LoVo (cell line): ENCODE results near the gene MACF1.

Experiments
- DNase-seq: peaks from one replicate; pipeline ENCODE4 v3.0.0-alpha.2; 2016; ENCODE audit warnings: low spot score

The MACF1 gene

DNA sequence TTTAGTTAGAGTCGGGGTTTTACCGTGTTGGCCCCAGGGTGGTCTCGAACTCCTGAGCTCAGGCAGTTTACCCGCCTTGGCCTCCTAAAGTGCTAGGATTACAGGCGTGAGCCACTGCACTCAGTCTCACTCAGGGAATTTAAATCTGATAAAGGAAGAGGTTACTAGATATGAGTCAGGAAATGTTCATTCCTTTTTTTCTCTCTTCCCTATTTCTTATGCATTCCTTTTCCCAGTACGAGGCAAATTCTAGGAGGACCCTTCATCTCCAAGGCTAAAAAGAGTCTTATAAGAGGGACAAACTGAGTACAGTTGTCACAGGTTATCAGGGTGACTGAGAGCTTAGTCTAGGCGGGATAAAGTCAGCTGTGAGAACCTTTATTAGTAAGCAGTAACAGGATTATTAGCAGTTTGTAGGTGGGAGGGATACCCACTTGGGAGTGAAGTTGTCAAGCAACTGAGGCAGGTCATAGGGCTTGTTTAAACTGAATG lies 9.1 kb downstream of the MACF1 start:
- DNase-seq: no peak

DNA sequence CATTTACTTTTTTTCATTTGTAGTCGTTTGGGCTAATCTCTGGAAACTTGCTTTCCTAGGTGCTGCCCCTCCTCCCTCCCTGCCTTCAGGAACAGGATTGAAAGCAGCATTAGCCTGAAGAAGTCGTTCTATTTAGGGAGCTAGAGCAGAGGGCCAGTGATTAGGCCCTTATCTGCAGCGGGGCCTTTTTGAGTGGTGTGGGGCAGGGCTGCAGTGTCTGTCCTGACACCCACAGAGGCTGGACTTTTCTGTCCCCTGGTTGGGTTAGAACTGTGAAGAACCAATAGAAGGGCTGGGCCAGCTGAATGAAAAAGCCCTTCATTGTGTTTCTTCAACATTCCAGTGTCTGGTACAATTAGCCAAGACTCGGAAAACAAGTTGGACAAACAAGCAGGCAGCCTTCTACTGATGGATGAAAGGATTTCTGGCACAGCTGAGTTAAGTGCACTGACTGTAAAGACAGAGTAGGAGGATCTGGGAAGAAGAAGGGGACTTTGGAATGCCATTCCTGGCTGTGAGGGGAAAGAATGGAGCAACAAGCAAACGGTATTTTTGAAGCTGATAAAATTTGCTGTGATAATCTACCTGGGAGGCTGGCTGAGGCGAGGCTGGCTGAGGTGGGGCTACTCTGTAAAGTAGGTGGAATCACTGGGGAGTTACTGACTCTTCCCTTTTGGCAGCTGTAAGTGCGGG lies 9.7 kb downstream of the MACF1 start:
- DNase-seq: no peak

DNA sequence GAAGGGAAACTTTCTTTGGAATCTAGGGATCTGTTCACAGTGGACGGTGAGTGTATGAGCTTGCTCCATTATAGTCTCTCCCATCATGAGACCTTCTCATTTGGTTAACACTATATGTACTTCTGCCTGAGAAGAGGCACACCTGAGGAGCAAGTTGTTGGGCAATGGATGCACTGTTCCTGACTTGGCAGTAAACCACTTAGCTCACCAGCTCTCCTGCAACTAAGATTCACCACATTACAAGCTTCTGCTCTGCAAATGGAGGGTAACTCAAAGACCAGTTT lies 10.2 kb downstream of the MACF1 start:
- no peak for DNase-seq

DNA sequence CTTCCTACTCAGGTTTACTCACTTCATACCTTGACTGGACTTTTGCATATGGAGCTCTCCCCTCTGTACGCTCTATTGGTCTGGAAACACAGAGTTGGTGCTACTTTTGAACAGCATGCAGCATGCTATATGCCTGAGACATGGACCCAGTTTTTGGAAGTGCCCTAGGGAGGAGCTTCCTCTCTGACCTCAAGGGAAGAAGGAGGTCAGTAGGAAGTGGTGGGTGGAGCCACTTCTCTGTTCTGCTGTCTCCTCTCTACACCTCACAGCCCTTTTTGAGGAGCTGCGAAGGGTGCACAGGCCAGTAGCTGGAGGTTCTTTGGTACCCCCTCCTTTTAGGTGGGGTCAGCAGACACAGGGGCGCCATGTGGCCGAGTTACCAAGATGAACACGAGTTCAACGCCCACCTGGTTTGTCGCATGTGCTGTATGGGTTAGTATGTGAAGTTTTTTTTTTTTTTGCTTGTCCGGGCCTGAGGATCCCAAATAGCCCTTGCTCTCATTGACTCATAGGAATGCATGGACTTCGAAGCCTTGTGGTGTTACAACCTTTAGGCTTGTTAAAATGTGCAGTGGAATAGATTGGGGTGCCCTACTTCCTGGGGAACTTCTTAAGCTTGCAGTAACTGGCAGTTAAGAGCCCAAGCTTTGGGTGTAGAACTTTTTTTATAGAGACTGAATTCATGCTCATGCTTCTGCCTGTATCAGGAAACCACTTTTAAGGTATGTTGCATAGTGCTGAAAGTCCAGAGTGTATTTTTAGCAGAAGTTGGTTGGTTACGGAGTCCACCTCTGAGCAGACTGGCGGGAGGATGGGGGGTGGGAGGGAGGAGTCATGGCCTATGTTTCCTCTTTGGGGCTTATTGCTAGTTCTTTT lies 10.7 kb downstream of the MACF1 start:
- no peak for DNase-seq

DNA sequence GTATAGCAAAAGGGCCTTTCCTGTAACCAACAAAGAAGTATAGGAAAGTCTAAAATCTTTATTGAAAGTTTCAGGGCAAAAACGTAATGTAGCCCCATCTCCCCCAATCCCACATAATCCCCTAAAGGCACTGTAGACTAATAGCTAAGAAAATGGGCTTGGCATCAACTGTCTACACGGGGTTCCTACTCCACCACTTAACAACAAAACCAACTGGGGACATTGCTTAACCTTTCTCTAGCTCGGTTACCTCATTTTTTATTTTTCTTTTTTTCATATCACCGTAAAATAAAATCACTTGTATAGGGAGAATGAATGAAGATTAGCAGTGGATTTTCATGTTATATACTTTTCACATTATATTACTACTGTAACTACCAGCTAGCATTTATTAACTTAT lies 12.3 kb downstream of the MACF1 start:
- no peak for DNase-seq

DNA sequence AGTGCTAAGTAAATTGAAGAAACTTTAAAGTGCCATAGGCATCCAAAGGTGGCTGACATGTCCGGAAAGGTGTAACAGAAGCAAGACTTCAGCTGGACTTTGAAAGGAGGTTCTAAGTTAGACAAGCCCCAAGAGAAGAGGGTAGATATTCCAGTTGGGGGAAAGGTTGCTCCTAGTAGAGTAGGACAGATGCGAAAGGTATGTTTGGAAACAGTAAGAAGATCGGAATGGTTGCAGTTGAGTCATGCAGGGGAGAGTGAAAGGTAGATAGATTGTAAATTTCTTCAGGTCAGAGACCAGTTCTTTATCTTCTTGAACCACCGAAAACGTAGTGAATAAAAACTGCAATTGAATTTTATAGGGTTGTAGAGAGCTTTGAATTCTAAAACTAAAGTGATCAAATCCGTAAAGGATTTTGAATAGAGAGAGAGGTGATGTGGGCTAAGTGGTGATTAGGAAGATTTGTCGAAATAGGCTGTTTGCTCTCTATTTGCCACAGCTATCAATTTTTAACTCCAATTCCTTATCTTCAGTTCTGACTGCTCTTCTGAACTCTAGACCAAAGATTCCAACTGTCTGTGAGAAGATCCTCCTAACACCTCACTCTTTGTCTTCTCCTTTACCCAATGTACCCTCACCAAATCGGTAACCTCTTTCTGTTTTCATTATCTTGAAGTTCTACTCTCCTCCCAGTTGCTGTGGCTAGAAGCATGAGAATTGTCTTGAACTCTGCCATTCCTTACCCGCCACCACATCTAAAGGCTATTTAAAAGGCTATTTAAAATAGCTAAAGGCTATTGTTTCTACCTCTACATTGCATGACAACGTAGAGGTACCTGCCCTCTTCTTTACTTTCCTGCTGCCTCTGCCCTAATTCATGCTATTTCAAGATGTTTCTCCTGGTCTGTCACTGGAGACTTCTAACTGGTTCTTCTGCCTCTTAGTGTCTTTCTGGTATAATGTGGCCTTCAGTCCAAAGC lies 16.7 kb downstream of the MACF1 start:
- no peak for DNase-seq

DNA sequence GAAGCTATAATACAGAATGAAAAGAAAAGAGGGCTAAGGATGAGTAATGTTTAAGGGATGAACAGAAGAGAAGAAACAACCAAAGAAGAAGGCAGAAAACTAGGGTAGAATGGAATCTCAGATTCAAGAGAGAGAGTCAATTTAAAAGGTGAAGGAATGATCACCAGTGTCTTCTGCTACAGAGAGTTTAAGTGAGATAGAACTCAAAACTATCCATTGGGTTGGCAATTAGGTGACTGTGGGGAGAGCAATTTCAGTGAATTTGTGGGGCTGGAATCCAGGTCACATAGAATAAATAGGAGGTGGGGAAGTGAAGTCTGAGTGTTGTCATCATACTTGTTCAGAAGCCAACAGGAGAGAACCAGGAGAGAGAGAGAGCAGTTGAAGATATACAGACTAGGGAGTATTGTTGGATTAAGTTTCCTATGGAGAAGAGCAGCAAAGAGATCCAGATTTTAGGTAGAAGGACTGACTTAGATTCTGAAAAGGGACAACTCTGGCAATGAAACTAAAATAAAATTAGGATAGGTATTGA lies 19.9 kb downstream of the MACF1 start:
- no peak for DNase-seq

DNA sequence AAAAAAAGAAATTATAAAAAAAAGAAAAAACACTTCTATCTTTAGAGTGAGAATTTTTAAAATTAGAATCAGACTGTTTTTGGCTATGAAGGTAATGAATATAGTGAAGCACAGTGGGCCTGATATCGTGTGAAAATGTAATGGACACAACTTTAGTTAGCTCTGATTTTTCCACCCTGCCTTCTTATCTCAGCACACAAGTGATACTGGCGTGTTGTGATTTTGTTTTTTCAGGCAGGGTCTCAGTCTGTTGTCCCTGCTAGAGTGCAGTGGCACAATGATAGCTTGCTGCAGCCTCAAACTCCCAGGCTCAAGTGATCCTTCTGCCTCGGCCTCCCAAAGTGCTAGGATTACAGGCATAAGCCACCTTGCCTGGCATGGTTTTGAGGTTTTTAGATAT lies 22.3 kb downstream of the MACF1 start:
- no peak for DNase-seq

DNA sequence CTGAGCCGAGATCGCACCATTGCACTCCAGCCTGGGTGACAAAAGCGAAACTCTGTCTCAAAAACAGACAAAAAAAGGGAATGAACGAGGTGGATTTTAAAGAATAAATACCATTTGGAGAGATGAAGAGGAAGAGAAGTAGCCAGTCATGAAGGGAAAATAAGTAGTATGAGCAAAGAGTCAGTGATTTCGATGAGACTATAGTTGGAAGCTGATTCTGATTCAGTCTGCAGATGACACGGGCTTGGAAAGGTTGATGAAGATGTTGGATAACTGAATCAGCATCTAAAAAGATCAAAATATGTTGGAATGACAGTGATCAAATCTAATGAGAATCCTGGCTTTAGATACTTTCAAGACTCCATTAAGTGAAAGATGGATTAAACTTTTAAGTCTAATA lies 23.8 kb downstream of the MACF1 start:
- DNase-seq: no peak

DNA sequence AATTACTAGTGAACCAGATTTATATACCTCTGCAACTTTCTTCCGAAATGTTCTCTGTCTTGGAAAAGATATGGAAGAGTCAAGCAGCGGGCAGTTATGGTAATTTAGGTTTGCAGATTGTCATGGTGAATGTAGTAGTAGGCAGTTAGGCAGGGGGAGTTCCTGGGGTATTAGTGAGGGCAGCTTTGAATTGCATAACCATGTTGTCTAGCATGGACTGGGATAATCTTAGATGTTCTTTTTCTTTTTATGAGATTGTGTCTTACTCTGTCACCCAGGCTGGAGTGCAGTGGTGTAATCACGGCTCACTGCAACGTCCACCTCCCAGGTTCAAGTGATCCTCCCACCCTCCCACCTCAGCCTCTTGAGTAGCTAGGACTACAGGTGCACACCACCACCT lies 25.0 kb downstream of the MACF1 start:
- no peak for DNase-seq

DNA sequence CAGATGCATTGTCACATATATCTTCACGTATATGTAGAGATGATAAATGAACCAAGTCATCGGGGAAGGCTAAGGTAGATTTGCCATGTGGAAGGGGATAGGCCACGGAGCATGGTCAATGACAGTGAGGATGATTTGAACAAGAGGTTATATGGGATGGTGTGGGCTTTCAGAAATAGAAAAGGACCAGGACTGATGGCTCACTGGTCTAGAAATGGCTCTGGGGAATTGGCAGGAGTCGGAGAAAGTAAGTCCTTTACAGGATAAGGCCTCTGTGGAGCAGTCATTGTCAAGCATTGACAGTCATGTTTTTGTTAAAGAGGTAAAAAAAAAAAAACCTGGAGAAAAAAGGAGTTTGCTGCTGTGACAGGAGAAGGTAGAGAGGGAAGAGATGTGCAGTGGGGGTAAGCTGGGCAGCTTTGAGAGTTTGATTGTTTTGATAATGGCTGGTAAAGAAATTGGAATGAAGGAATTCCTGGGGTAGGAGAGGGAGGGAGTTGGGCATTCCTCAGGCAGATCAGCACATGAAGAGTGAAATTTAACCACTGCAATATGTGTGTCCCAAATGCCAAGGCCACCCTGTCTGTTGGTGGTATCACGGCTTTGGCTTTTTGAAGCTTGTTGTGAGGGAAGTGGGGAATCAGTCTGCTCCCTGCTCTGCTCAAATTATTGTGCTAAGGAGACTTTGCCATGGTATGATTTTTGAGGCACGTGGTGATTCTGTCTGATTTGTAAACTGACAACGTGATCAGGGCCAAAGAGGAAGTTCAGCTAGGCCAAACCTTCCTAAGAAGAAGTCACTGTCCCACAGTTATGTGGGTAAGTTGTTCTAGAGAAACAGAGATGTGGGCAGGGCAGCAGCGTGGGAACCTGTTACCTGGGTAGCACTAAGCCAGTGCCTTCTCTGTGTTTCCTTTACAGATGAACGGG lies 26.0 kb downstream of the MACF1 start:
- no peak for DNase-seq

DNA sequence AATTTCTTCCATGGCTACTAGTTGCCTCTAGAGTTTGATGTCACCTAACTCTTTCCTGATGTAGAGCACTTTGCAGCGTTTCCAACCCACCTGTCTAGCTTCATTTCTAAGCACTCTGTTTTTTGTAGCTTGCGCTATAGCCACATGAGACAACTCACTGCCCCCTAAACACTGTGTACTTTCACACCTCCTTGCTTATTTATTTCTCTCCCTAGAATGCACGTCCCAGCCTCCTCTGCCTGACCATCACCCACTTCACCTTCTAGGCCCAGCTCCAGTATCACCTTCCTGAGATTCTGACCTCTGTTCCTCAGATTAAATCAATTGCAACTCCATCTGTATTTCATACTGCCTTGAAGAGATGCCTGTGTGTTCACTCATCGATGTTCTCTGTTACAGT lies 32.5 kb downstream of the MACF1 start:
- DNase-seq: no peak

DNA sequence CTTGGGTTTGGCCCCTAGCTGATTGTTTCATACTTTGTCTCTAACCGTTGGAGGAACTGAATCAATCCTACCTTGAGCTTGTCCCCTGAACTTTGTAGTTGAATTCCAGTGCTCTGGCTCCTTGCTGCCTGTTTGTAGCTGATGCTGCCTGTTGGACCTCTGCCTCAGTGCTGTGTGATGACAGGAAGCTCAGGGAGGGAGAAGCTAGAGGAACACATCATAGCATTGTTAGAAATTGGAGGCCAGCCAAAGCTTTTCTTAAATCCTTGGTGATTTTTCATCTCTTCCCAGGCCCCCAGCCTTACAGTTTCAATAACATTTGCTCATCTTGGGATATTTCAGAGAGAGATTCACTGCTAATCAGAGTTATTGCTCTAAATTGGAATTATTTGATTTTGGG lies 34.0 kb downstream of the MACF1 start:
- no peak for DNase-seq

DNA sequence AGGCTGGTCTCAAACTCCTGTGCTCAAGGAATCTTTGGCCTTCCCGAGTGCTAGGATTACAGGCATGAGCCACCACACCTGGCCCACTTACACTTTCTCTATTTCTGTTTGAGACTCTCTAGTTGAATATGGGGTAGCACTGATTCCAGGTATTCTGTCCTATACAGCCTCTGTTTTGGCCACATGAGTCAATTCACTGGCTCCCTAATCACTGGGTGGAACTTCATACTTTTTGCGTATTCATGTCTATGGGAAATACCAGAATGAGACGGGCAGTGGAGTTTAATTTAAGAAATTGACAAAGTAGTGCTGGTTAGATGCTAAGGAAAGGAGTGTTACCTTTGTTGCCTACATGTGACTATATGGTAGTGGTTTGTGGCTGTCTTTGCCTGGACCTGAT lies 35.5 kb downstream of the MACF1 start:
- DNase-seq: no peak

DNA sequence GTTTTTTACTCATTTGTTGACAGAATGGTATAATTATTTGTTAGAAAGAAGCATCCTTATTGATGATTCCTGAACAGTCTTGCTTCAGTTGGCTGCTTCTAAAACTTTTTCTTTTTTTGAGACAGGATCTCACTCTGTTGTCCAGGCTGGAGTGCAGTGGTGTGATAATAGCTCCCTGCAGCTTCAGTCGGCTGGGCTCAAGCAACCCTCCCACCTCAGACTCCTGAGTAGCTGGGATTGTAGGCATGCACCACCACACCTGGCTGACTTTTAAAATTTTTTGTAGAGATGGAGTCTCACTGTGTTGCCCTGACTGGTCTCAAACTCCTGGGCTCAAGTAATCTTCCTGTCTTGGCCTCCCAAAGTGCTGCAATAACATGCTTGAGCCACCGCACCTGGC lies 38.8 kb downstream of the MACF1 start:
- DNase-seq: no peak

DNA sequence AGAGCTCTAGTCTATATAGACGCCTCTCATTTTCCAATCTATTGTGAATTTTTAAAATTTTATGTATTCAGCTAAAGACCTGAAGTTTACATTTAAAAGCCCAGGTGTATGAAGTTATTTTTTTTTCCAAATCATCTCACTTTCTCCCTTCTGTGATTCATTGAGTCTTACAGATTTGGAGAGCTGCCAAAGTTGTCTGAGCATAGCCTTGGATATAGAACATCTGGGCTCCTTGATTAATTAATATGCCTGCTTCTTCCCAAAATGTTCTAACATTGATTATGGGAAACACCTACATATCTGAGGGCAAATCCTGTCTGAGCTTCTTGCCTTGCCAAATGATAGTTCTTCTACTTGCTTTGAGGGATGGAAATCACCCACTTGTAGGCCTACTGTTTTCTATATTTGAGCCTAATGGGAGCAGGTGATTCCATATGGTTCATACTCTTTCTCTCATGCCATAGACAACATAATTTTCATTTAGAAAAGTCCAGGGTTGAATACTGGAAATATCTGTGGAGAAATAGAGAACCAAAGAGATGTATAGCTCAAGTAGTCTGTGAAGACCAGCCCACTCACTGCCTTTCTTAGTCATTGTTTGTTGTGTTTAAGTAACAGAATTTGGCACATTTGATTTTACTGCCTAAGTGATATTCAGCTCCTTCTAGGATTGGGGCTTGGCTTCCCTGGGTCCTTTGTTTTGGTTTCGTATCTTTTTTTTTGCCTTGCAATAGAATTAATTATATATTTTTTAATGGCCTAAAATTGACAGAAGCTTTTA lies 46.2 kb downstream of the MACF1 start:
- DNase-seq: no peak

DNA sequence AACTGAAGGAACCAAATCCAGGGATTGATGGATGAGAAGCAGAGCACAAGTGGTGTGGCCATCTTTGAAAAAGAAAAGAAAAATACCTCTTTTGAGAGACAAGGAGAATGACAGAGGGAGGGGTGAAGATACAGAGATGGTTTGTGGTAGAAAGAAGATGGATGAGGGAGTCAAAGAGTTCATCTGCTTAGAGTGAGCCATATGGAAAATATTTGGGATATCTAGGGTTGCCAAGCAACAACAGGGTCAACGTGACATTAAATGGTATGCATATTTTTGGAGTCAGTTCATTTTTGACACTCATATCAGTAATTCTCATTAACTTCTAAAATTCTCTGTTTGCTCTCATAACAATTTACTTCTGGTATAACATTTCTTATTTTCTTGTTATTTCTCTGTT lies 50.7 kb downstream of the MACF1 start:
- DNase-seq: no peak

DNA sequence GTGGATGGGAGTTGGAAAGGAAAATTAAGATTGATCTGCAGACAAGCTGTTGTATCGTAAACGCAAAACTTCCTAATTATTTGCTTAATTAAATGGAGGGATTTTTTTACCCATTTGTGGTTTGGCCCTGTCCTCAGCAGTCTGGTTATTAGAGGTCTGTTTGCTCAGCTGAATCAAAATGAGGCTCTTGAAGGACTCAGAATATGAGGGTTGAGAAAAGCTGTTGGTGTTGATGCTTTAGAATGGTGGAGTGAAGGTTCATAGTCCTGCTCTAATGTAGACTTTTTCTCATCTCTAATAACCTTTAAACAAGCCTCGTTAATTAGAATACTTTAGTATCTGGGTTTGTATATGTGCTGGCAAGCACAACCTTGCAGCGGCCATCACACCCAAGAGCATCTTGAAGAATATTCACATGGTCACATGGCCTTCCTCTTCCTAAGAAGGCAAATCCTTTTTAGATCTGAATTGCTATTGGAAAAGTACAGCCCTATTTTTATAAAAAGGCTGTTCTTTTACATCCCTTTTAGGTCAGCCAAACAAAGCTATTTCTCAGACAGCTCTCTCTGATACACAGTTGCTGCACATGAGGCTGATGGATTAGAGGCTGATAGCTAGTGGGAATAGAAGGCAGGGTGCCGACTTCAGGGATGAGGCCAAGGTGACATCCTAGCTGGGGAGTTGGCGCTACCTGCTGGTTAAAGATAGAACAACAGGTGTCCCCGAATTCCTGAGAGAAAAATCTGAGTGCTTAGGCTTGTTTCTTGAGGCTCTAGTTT lies 53.8 kb downstream of the MACF1 start:
- peak; percentile 63 for DNase-seq

DNA sequence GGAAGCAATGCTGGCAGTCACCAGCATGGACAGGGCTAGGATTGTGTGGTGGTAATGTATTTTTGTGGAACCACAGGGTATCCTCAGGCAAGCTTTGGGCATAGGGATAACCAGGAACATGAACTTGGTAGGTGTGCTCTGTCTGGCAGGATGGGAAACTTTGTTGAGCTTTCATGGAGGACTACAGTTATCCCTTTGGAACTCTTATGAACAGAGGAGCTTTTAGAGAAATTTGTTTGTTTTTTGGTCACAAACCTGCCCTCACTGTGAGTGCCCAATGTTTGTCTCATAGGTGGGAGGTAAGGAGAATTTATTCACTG lies 54.4 kb downstream of the MACF1 start:
- no peak for DNase-seq
